C1 segment of cervical spinal cord (tissue), 14 donors: ENCODE results near the gene DBNDD1.
"Not testable (repeated sequence)": the region's sequence is repeated elsewhere in the genome, so short reads cannot be mapped to it uniquely, and the experiment has no call there.

ENCODE experiments used
- DNase-seq, 14 donors: peaks; one replicate each; lab custom pipeline; 2025; lab: John Stamatoyannopoulos, UW

DBNDD1 gene

GRCh38 chr16:89993971-89994370 is 25.3 kb downstream of the DBNDD1 start:
- no peak for DNase-seq

- no peak for DNase-seq
These were observed 25.9 kb downstream of the DBNDD1 start for GRCh38 chr16:89993377-89993776.

- no peak for DNase-seq
These were observed 28.5 kb downstream of the DBNDD1 start for GRCh38 chr16:89990799-89991198.

- no peak for DNase-seq
These were observed 30.3 kb downstream of the DBNDD1 start for GRCh38 chr16:89988951-89989350.

- DNase-seq: no peak
These were observed 32.1 kb downstream of the DBNDD1 start for GRCh38 chr16:89987169-89987568.

GRCh38 chr16:89986600-89986999 is 32.7 kb downstream of the DBNDD1 start:
- DNase-seq: no peak

- no peak for DNase-seq
These were observed 34.0 kb downstream of the DBNDD1 start for GRCh38 chr16:89985219-89985618.

GRCh38 chr16:89984216-89984615 is 35.0 kb downstream of the DBNDD1 start:
- no peak for DNase-seq

- no peak for DNase-seq
These were observed 35.7 kb downstream of the DBNDD1 start for GRCh38 chr16:89983536-89983935.

GRCh38 chr16:89982318-89982717 is 36.9 kb downstream of the DBNDD1 start:
- no peak for DNase-seq

GRCh38 chr16:89981414-89981813 is 37.8 kb downstream of the DBNDD1 start:
- DNase-seq: no peak

GRCh38 chr16:89974870-89975269 is 44.4 kb downstream of the DBNDD1 start:
- no peak for DNase-seq

- DNase-seq: no peak
These were observed 45.5 kb downstream of the DBNDD1 start for GRCh38 chr16:89973654-89974335.

- no peak for DNase-seq
These were observed 46.0 kb downstream of the DBNDD1 start for GRCh38 chr16:89973235-89973634.

- DNase-seq: peak; percentile 65 to 97 (median 88)
These were observed 46.7 kb downstream of the DBNDD1 start for GRCh38 chr16:89972244-89973234.

GRCh38 chr16:89971495-89972243 is 47.6 kb downstream of the DBNDD1 start:
- DNase-seq: no peak

- DNase-seq: peak in 5 of 14 donors; percentile 6 to 21 (median 12)
These were observed 49.4 kb downstream of the DBNDD1 start for GRCh38 chr16:89969741-89970410.

GRCh38 chr16:89968074-89968473 is 51.2 kb downstream of the DBNDD1 start:
- not testable (repeated sequence) for DNase-seq

- DNase-seq: not testable (repeated sequence)
These were observed 51.8 kb downstream of the DBNDD1 start for GRCh38 chr16:89967436-89967835.

- no peak for DNase-seq
These were observed 52.5 kb downstream of the DBNDD1 start for GRCh38 chr16:89966756-89967155.
